Calu3 (cell line): Measurements from ENCODE around the gene EPHB6. TPM values are rescaled to one million over a fixed set of nuclear protein-coding genes. Genes with fewer than 3 reads are reported as not detected.

Experiments used
- BruUV-seq: library from RNA; stranded (reverse); fragments of 400-500 nt; replicated peaks from 2 replicates; lab custom pipeline; 2021; lab: Mats Ljungman, UMichigan
- CTCF ChIA-PET: fragments of 300-600 bp; sonication (Branson Sonifier 250); formaldehyde crosslinking; loops from one replicate; lab custom pipeline; 2022; ENCODE audit warnings: antibody characterized with exemption; lab: Charles Lee
- DNase-seq: peaks from one replicate; pipeline ENCODE4 v3.0.0; 2022
- H3K27ac Mint-ChIP-seq: one replicate; pipeline ENCODE4 v1.8.0; 2022; ENCODE audit warnings: mixed read lengths; ENCODE audit not compliant: unreplicated experiment
- H3K27me3 Mint-ChIP-seq: one replicate; pipeline ENCODE4 v1.8.0; 2022; ENCODE audit warnings: mixed read lengths; ENCODE audit not compliant: unreplicated experiment
- H3K36me3 Mint-ChIP-seq: one replicate; pipeline ENCODE4 v1.8.0; 2022; ENCODE audit warnings: mild to moderate bottlenecking, moderate library complexity, mixed read lengths; ENCODE audit not compliant: insufficient read depth, unreplicated experiment
- H3K4me1 Mint-ChIP-seq: one replicate; pipeline ENCODE4 v1.8.0; 2022; ENCODE audit warnings: mild to moderate bottlenecking, low read depth, mixed read lengths; ENCODE audit not compliant: unreplicated experiment
- H3K4me3 Mint-ChIP-seq: one replicate; pipeline ENCODE4 v1.8.0; 2022; ENCODE audit warnings: mild to moderate bottlenecking, low read depth, moderate library complexity, mixed read lengths; ENCODE audit not compliant: unreplicated experiment
- H3K9me3 Mint-ChIP-seq: one replicate; pipeline ENCODE4 v1.8.0; 2022; ENCODE audit warnings: low read depth, mixed read lengths; ENCODE audit not compliant: unreplicated experiment
- CTCF ChIP-seq: fragments of 200-600 bp; IDR thresholded peaks from one replicate; pipeline ENCODE4 v1.8.0; 2022; ENCODE audit warnings: antibody characterized with exemption; ENCODE audit not compliant: unreplicated experiment
- intact Hi-C: fragments of 100-400 bp; cut with micrococcal nuclease; formaldehyde crosslinking; loops from one replicate; pipeline ENCODE4 v1.10.0; 2022; ENCODE audit not compliant: unreplicated experiment
- total RNA-seq: library from RNA; stranded (reverse); gene quantifications from 2 replicates; pipeline ENCODE4 v1.2.3, GENCODE V29; 2022

EPHB6 gene
- total RNA-seq, 1 experiment from 2014 or later, result 3.0 TPM

- intact Hi-C loops, result no loop called here
- CTCF ChIA-PET, result no interaction called here
- Mint-ChIP-seq H3K4me3 (no peak overlapping the region), H3K27me3 (peaks cover 8% of the 10 kb centered on the region), H3K4me1 (peaks cover 56% of the 10 kb centered on the region), H3K36me3 (peaks cover 6% of the 10 kb centered on the region), H3K27ac (no peak overlapping the region), H3K9me3 (no peaks in the 10 kb centered on the region)
- no peak for TF ChIP-seq CTCF
- BruUV-seq, result no TSS peak
- DNase-seq, result no peak
Measured at GRCh38 chr7:142913051-142913450, 58.2 kb downstream of the EPHB6 start.

GRCh38 chr7:142913566-142913965 is 58.7 kb downstream of the EPHB6 start:
- CTCF ChIA-PET, result interaction anchor here (0.8 kb wide), 1 partner anchor 20 kb away, joined by 3 read pairs; the partner anchor contains the start of gene TRPV5
- Mint-ChIP-seq H3K36me3 (peaks cover 6% of the 10 kb centered on the region), H3K9me3 (no peaks in the 10 kb centered on the region), H3K27me3 (peaks cover 14% of the 10 kb centered on the region), H3K4me3 (no peak overlapping the region), H3K27ac (no peak overlapping the region), H3K4me1 (peaks cover 52% of the 10 kb centered on the region)
- intact Hi-C loops, result no loop called here
- no TSS peak for BruUV-seq
- no peak for DNase-seq
- no peak for TF ChIP-seq CTCF

GRCh38 chr7:142914121-142914520 is 59.2 kb downstream of the EPHB6 start:
- H3K27ac Mint-ChIP-seq, result no peak overlapping the region
- intact Hi-C loops, result no loop called here
- no peak for DNase-seq
- TF ChIP-seq CTCF, result no peak
- H3K36me3 Mint-ChIP-seq, result peaks cover 5% of the 10 kb centered on the region
- peaks cover 47% of the 10 kb centered on the region for H3K4me1 Mint-ChIP-seq
- H3K9me3 Mint-ChIP-seq, result no peaks in the 10 kb centered on the region
- H3K27me3 Mint-ChIP-seq, result peaks cover 19% of the 10 kb centered on the region
- no peak overlapping the region for H3K4me3 Mint-ChIP-seq
- CTCF ChIA-PET, result interaction anchor here (0.8 kb wide), 1 partner anchor 19 kb away, joined by 3 read pairs; the partner anchor contains the start of gene TRPV5
- BruUV-seq, result no TSS peak

GRCh38 chr7:142915315-142915714 is 60.4 kb downstream of the EPHB6 start:
- Mint-ChIP-seq H3K27ac (no peak overlapping the region), H3K9me3 (no peaks in the 10 kb centered on the region), H3K27me3 (peaks cover 28% of the 10 kb centered on the region), H3K36me3 (no peaks in the 10 kb centered on the region), H3K4me3 (no peak overlapping the region), H3K4me1 (peaks cover 35% of the 10 kb centered on the region)
- intact Hi-C loops, result no loop called here
- TF ChIP-seq CTCF, result no peak
- CTCF ChIA-PET, result no interaction called here
- no peak for DNase-seq
- no TSS peak for BruUV-seq
